H4 (cell line): ENCODE measurements around the gene ZNF341. TPM values are rescaled to one million over a fixed set of nuclear protein-coding genes. Genes with fewer than 3 reads are reported as not detected.
"Not testable (repeated sequence)": the region's sequence is repeated elsewhere in the genome, so short reads cannot be mapped to it uniquely, and the experiment has no call there.

Source experiments
- DNase-seq: peaks from one replicate; pipeline ENCODE4 v3.0.0-alpha.2; 2015; ENCODE audit warnings: low spot score
- total RNA-seq: library from RNA; depleted of rRNA; stranded (reverse); fragments of >200 nt; shearing (Covaris generic); gene quantifications from 2 replicates; pipeline ENCODE4 v1.2.3, GENCODE V29; 2014; rRNA removed

The ZNF341 gene
- total RNA-seq: 0.68 and 0.81 TPM in 2 replicates

DNA sequence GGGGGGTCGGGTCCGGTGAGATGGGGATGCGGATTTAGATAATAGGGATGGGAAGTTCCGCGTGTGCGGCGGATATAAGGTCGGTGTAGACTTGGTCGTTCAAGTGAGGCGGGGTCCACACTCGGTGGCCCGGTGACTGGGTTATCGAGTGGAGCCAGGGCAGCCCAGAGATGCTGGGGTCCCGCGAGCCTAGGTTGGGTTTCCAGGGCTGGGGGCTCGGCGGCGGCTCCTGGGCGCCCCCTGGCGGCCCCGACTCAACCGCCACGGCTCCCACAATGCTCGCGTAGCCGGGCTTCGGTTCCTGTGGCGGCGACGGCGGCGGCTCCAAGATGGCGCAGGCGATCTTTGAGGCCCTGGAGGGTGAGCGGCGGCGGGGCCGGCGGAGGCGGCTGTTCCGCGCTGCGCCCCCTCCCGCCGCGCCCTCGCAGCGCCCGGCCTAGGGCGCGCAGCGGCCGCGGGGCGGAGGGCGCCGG is at the start of gene ZNF341:
ZNF341 (plus strand) TSS at position 304 of the 473 bp plus-strand sequence; CDS start at position 330, 26 bp downstream.
- peak; percentile 74 for DNase-seq

DNA sequence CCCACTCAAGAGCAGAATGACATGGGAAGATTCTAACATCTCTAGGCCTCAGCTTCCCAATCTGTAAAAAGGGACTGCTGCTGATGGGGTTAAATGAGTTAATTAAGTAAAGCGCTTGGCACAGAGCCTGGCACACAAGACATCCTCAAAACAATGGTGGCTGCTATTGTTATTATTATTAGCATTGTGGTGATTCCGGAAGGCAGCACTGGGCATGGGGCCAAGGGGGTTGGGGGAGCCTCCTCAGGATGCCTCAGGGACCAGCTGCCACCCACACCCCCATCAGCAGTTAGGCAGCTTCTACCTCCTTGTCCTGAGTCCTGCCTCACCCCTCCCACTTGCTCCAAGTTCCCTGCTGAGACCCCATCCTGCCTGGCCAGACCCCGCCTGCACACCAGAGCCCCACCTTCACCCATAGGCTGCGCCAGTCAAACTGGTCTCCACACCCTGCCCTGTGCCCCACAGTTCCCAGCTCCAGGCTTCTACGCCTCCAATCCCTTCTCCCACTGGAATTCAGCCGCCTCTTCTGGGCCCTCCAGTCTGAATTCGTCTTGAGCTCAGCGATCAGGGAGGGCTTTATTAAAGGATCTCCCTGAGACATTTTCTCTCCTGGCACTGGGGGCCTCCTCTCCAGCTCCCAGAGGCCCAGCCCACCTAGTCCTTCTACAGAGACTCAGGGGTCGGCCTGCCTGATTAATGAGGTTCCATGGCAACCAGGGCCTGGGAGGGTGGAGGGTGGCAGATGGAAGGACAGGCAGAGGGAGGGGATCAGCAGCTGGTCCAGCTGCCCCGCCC is 47.1 kb upstream of the ZNF341 start:
- DNase-seq: no peak

DNA sequence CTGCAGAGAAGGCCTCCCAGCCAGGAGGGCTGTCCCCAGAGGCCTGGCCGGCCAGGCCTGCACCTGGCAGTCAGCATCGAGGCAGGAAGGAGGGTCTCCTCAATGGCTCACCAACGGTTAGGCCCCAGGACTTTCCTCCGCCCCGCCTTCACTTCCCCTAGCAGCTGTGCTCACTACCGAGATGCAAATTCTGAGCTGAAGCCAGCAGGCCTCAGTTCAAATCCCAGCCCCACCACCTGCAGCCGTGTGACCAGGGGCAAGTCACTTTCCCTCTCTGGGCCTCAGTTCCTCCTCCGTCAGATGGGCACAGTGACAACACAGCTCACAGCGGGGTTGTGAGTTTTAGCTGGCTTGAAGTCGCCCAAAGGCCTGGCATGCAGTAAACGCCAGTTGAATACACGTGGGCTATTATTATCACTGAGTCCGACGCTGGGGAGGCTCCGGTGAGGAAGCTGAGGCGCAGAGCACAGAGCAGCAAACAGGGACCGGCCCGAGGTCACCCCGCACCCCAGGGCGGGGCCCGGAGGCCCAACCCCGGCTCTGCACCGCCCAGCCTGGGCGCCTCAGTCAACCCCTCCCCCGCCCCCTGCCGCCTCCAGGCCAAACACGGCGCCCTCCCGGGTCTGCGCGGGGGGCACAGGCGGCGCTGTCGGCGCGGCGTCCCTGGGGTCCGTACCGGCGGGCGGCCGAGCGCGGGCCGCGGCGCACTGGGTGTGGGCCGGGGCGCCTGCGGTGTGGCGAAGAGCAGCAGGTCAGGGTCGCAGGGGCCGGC is 46.3 kb upstream of the ZNF341 start:
- no peak for DNase-seq

DNA sequence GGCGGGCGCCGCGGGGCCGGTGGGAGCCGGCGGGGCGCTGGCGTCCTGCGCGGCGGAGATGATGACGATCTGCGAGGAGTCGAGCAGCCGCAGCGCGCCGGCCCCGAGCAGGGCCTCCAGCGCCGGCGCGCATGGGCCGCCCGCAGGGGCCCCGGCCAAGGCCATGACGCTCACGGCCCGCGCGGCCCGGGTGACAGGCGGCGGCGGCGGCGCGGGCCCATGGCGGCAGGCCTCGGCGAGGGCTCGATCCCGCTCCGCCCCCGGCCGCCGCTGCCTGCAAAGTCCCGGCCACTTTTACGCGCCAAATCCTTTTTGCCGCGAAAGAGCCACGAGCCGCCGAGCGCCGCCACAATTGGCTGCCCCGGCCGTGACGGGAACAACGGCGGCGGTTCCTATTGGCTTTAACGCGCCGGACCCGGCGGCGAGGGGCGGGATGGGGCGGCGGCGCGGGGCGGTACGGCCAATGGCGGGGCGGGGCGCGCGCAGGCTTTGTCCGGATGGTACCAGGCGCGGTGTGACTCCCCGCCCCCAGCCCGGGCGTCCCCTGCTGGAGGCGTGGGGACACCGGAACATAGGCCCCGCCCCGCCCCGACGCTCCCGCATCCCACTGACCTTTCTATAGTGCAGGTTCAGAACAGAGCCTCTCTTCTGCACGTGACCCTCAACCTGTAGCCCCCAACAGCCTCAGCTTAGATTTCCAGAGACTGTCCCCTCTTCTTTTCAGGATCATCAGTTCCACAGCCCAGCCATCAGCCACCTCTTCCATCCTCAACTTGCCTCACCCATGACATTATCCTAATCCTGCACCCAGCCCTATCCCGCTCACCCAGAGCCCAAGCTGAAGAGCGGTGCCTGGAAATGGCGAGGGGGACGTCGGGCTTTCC is 45.5 kb upstream of the ZNF341 start, which contains the start of gene E2F1:
E2F1 (minus strand) TSS at position 286 of the 884 bp plus-strand sequence; CDS start at position 165, 121 bp downstream.
- peak; percentile 86 for DNase-seq

DNA sequence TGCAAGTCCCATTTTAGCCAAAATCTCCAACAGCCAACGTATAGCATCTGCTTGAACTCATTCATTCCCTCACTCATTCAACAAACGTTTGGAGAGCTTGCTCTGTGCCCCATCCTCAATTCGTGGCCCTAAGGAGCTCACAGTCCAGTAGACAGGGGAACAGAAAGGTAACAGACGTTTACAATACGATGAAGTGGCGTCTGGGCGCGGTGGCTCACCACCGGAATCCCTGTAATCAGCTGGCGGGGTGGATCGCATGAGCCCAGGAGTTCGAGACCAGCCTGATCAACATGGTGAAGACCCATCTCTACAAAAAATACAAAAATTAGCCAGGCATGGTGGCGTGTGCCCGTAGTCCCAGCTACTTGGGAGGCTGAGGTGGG is 44.8 kb upstream of the ZNF341 start:
- DNase-seq: no peak

DNA sequence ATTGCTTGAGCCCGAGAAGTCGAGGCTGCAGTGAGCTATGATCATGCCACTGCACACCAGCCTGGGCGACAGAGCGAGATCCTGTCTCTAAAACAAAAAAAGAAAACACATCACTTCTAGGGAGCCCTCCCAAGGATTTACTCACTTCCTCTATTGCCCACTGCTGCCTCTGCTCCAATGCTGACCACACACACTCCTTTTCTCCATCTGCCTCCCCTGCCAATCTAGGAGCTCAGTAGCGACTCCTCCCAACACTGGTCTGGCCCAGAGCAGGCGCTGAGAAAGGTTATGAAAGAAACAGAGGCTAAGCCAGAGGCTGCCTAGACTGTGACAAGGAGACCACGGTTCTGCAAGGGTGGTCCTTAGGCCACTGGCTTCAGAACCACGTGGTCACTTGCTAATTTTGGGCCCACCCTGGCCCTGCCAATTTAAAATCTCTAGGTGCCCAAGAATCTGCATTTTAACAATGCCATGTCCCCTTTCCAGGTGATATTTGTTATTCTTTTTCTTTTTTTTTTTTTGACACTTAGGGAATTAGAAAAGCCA is 44.4 kb upstream of the ZNF341 start:
- DNase-seq: no peak

DNA sequence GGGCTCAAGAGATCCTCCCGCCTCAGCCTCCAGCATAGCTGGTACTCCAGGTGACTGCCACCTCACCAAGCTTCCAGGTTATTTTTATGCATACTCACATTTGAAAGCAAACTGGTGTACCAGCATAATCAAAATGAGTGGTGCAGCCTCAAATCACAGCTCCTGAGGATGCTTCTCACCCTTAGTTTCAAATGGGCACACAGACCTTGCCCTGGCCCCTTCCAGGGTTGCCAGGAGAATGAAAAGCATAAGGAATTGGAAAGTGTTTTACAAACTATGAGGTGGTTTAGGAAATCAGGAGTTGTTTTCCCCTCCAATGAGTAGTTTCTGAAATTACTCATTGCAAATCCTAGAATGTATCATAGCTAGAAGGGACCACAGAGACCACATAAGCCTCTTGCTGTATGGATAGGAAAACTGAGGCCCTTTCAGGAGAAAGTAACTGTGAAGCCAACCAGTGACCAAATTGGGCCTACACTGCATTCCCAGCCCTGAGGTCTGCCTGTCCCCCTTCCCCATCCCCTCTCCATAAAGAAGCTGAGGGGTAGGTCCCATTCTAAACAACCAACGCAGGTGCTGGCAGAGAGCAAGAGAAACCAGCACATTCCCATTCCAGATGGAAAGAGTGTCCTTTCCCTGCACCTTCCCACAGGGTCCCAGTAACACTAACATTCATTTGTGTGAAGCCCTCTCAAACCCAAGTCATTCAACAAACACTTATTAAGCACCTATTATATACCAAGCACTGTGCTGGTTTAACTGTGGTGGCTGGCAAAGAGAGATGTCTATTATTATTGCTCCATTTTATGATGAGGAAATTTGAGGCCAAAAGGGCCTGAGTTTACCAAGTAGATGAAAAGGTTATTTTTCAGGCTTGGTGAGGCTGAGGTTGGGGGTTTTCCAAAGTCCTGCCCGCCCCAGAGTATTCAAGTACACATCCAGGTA is 43.5 kb upstream of the ZNF341 start:
- DNase-seq: no peak

DNA sequence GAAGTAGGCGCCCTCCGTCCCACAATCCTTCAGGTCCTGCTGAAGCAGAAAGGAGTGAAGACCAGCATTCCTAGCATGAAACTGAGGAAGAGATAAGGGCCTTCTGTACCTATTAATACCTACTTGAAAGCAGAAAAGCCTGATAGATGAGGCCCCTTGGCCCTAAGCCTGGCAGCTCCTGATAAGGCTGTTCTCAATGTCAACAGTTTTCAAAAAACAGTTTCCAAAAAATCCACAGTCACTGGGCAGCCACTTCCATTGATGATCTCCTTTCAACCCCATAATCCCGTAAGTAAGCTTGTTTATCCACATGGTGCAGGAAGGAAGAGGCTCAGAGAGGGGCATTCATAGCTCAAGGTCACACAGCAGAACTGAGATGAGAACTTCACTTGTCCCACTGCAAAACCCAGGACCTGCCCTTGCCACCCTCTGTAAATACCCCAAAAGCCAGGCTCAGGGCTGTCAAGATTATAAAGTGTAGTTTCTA is 42.8 kb upstream of the ZNF341 start:
- DNase-seq: no peak

DNA sequence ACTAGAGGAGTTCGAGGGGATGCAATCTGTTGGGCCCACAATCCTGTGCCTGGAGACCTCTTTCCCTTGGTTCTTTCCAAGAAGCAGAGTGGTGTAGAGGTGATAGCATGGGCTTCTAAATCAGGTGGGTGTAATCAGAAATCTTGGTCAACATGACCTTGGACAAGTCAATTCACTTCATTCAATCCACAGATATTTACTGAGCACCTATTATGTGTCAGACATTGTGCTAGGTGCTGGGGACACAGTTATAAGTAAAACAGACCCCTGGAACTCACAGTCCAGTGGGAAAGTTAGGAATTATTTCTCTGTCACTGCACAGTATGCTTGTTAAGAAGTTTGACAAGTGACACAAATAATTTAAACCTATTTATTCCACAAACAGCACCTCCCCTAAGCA is 42.3 kb upstream of the ZNF341 start:
- DNase-seq: no peak

DNA sequence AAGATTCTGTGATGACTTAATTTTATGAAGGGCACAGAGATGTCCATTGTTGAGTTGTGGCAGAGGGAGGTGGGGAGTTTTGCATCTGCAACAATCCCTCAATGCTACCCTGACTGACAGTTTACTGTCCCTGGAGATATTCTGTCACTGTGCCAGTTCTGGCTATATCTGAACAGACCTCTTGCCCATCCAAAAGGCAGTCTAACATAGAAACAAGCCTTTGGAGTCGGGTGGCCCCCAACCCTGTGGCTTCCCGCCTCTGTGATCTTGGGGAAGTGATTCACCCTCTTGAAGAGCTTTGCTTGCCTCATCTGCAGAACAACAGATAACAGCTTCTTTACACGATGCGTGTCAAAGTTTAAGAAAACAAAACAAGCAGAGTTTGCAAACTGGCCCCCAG is 41.8 kb upstream of the ZNF341 start:
- no peak for DNase-seq

DNA sequence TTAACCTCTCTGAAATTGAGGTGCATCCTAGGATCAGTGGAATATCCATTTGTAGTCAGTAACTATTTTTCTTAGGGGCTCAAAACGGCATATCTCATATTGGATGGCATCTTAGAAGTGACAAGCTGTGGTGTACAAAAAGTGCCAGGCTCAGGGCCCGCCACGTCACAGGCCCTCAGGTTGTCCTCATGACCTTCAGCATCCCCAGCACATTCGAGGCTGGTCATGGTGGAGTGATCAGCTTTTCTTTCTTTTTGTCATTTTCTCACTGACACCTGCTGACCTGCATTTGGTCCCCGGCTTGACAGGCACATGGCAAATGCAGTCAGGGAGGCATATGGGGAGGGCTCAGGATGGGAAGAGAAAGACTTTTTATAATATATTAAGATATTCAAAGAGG is 38.5 kb upstream of the ZNF341 start:
- DNase-seq: no peak

DNA sequence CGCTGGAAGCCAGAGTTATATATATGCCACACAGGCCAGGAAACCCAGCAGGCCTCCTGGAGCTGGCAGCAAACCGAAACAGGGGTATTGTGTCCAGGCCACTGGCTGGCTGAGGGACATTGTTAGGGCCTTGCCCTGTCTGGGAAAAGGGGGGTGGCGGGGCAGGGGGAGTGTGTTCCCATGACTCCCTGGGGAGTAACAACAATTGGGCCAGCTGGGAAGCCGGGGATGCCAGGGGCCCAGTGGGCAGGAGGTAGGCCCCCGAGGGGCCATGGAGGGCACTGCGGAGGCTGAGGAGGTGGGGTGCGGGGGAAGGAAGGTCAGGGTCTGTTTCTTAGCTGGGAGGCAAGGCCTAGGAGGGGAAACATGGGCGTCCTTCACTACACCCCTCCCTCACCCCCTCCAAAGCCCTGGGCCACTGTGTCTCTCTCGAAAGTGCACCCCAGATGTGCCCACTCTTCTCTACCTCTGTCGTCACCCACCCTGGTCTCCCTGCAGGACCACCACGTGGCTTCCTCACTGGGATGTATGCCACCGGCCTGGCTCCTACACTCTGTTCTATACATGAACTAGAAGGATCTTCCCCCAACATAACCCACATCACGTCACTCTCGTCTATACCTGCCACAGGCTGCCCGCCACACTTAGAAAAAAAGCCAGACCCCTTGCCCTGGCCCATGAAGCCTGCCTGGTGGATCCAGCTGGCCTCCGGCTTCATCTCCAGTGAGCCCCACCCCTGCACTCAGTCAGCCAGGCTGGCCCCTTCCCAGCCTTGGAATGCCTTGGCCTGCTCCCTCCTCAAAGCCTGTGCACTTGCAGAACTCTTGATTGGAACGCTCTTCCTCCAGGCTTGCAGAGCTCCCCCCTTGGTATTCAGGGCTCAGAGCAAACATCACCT is 37.8 kb upstream of the ZNF341 start:
- DNase-seq: no peak

DNA sequence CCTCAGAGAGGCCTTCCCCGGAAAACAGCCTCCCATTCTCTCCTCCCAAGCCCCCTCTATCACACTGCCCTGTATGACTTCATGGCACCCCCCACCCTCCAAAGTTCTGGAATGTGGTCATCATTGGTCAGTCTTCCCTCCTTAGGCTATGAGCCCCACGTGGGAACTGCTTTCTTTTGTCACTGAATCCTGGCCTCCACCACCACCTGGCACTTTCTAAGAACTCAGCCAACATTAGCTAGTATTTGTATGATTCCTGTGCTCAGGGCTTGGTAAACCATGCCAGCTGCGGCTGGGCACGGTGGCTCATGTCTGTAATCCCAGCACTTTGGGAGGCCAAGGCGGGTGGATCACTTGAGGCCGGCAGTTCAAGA is 37.2 kb upstream of the ZNF341 start:
- no peak for DNase-seq

DNA sequence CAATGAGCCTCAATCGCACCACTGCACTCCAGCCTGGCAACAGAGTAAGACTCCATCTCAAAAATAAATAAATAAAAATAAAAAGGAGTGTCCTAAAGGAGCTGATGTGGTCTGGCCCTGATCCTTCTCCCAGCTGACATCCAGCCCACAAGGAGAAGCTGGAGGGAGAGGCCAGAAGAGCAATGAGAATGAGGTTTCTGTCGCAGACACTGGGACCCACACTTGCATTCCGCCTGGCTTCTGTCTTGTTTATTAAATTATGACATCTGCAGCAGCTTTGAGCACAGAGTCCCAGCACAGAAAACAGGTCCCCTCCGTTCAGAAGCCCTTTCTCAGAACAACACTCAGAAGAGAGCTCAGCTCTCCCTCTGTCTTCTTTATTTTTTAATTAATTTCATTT is 35.3 kb upstream of the ZNF341 start:
- no peak for DNase-seq

DNA sequence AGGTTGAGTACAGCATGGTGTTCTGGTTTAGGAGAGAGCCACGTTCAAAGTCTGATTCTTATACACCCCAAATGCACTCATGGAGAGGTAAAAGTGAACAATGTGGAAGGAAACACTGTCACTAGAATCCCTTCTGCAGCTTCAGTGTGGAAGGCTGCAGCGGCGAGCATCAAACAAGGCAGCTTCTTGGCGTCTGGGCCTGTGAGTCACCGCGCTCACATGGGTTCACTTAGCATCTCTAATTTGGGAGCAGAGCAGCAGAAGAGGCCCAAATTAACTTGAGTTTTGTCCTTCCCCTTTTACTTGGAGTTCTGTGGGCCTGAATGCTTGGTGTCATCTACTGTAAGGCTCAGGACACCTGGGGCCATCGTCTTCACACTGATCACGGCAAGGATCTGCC is 34.7 kb upstream of the ZNF341 start:
- no peak for DNase-seq

DNA sequence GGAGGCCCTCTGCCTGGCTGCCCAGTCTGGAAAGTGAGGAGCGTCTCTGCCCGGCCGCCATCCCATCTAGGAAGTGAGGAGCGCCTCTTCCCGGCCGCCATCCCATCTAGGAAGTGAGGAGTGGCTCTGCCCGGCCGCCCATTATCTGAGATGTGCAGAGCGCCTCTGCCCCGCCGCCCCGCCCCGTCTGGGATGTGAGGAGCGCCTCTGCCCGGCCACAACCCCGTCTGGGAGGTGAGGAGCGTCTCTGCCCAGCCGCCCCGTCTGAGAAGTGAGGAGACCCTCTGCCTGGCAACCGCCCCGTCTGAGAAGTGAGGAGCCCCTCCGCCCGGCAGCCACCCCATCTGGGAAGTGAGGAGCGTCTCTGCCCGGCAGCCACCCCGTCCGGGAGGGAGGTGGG is 32.8 kb upstream of the ZNF341 start:
- DNase-seq: not testable (repeated sequence)

DNA sequence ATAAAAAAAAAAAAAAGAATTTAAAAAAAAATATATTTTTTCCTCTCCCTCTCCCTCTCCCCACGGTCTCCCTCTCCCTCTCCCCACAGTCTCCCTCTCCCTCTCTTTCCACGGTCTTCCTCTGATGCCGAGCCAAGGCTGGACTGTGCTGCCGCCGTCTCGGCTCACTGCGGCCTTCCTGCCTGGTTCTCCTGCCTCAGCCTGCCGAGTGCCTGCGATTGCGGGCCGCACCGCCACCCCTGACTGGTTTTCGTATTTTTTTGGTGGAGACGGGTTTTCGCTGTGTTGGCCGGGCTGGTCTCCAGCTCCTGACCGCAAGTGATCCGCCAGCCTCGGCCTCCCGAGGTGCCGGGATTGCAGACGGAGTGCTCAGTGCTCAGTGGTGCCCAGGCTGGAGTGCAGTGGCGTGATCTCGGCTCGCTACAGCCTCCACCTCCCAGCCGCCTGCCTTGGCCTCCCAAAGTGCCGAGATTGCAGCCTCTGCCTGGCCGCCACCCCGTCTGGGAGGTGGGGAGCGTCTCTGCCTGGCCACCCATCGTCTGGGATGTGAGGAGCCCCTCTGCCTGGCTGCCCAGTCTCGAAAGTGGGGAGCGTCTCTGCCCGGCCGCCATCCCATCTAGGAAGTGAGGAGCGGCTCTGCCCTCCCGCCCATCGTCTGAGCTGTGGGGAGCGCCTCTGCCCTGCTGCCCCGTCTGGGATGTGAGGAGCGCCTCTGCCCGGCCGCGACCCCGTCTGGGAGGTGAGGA is 30.9 kb upstream of the ZNF341 start:
- DNase-seq: not testable (repeated sequence)

DNA sequence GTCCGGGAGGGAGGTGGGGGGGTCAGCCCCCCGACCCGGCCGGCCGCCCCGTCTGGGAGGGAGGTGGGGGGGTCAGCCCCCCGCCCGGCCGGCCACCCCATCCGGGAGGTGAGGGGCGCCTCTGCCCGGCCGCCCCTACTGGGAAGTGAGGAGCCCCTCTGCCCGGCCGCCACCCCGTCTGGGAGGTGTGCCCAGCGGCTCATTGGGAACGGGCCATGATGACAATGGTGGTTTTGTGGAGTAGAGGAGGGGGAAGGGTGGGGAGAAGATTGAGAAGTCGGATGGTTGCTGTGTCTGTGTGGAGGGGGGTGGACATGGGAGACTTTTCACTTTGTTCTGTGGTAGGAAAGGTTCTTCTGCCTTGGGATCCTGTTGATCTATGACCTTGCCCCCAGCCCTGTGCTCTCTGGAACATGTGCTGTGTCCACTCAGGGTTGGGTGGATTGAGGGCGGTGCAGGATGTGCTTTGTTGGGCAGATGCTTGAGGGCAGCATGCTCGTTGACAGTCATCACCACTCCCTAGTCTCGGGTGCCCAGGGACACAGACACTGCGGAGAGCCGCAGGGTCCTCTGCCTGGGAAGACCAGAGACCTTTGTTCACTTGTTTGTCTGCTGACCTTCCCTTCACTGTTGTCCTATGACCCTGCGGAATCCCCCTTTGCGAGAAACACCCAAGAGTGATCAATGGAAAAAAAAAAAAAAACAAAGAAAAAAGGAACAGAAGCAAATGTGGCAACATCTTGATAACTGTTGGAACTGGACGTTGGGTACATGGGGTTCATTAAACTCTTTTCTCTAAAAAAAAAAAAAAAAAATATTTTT is 30.0 kb upstream of the ZNF341 start:
- no peak for DNase-seq
